ENCODE measurements around the gene SUGP1. TPM values are rescaled to one million over a fixed set of nuclear protein-coding genes. Genes with fewer than 3 reads are reported as not detected.

Gene SUGP1
- polyA plus RNA-seq, 1 donor from 2014 or later, result 82.0 TPM

- Histone ChIP-seq H3K4me3 (ENCODE audit: low read length) (no peak overlapping the region), H3K4me2 (ENCODE audit: low read length) (no peak overlapping the region), H4K20me1 (ENCODE audit: insufficient read depth) (no peaks in the 10 kb centered on the region), H3K9me2 (ENCODE audit: insufficient read depth, low read length) (no peaks in the 10 kb centered on the region), H3K27ac (ENCODE audit: low read length) (no peak overlapping the region), H3K9ac (ENCODE audit: low read length) (no peak overlapping the region), H3K79me2 (replicated peaks; ENCODE audit: insufficient read depth, low read length) (no peaks in the 10 kb centered on the region), H3F3A (ENCODE audit: insufficient read depth, low read length, poor library complexity, severe bottlenecking) (no peaks in the 10 kb centered on the region), H2AFZ (ENCODE audit: low read depth, low read length) (no peak overlapping the region), H3K36me3 (ENCODE audit: insufficient read depth, low read length) (peaks cover 8% of the 10 kb centered on the region), H3K27me3 (ENCODE audit: insufficient read depth, low read depth, low read length) (no peaks in the 10 kb centered on the region), H3K9me3 (ENCODE audit: low read length) (no peaks in the 10 kb centered on the region)
- TF ChIP-seq MXI1 (conservative IDR thresholded peaks at IDR 0.05; ENCODE audit: poor library complexity, severe bottlenecking), result no peak
- no peak for TF ChIP-seq CTCF (IDR thresholded peaks at IDR 0.05; ENCODE audit: poor library complexity, severe bottlenecking)
- no peak for TF ChIP-seq EP300 (conservative IDR thresholded peaks at IDR 0.05; ENCODE audit: poor library complexity, severe bottlenecking)
- no peak for TF ChIP-seq TAF1 (IDR thresholded peaks at IDR 0.05; ENCODE audit: low read depth)
- no peak for TF ChIP-seq SMC3 (conservative IDR thresholded peaks at IDR 0.05; ENCODE audit: poor library complexity)
- no peak for TF ChIP-seq REST (IDR thresholded peaks at IDR 0.05; ENCODE audit: borderline replicate concordance)
- no peak for TF ChIP-seq RAD21 (conservative IDR thresholded peaks at IDR 0.05)
- no peak for TF ChIP-seq POLR2AphosphoS5 (IDR thresholded peaks at IDR 0.05)
- TF ChIP-seq EZH2 (IDR thresholded peaks at IDR 0.05; ENCODE audit: borderline replicate concordance, insufficient read depth, low read length, poor library complexity, severe bottlenecking), result no peak
These were observed 79.8 kb downstream of the SUGP1 start for GRCh38 chr19:19240476-19240875.

GRCh38 chr19:19239675-19240074 lies 80.6 kb downstream of the SUGP1 start:
- Histone ChIP-seq H3K36me3 (ENCODE audit: insufficient read depth, low read length) (peaks cover 13% of the 10 kb centered on the region), H3K9me2 (ENCODE audit: insufficient read depth, low read length) (no peaks in the 10 kb centered on the region), H3K27ac (ENCODE audit: low read length) (no peak overlapping the region), H3K79me2 (replicated peaks; ENCODE audit: insufficient read depth, low read length) (no peaks in the 10 kb centered on the region), H3K4me2 (ENCODE audit: low read length) (no peak overlapping the region), H2AFZ (ENCODE audit: low read depth, low read length) (no peak overlapping the region), H3K4me3 (ENCODE audit: low read length) (no peak overlapping the region), H3K9ac (ENCODE audit: low read length) (no peak overlapping the region), H3K9me3 (ENCODE audit: low read length) (peaks cover 4% of the 10 kb centered on the region), H4K20me1 (ENCODE audit: insufficient read depth) (no peaks in the 10 kb centered on the region), H3F3A (ENCODE audit: insufficient read depth, low read length, poor library complexity, severe bottlenecking) (no peaks in the 10 kb centered on the region), H3K27me3 (ENCODE audit: insufficient read depth, low read depth, low read length) (no peaks in the 10 kb centered on the region)
- TF ChIP-seq MXI1 (conservative IDR thresholded peaks at IDR 0.05; ENCODE audit: poor library complexity, severe bottlenecking), result no peak
- no peak for TF ChIP-seq RAD21 (conservative IDR thresholded peaks at IDR 0.05)
- no peak for TF ChIP-seq EZH2 (IDR thresholded peaks at IDR 0.05; ENCODE audit: borderline replicate concordance, insufficient read depth, low read length, poor library complexity, severe bottlenecking)
- no peak for TF ChIP-seq EP300 (conservative IDR thresholded peaks at IDR 0.05; ENCODE audit: poor library complexity, severe bottlenecking)
- TF ChIP-seq CTCF (IDR thresholded peaks at IDR 0.05; ENCODE audit: poor library complexity, severe bottlenecking), result no peak
- TF ChIP-seq REST (IDR thresholded peaks at IDR 0.05; ENCODE audit: borderline replicate concordance), result no peak
- no peak for TF ChIP-seq POLR2AphosphoS5 (IDR thresholded peaks at IDR 0.05)
- TF ChIP-seq SMC3 (conservative IDR thresholded peaks at IDR 0.05; ENCODE audit: poor library complexity), result no peak
- TF ChIP-seq TAF1 (IDR thresholded peaks at IDR 0.05; ENCODE audit: low read depth), result no peak

Data from neural cell (in vitro differentiated cells).